Activated CD8-positive, alpha-beta memory T cell treated with anti-CD3 and anti-CD28 coated beads, Interleukin-2, amount 50 U/mL, for 1 hour (primary cell): ENCODE data around the gene FRMPD4.

Source experiments
- DNase-seq: peaks from one replicate; pipeline ENCODE4 v3.0.0-alpha.2; 2020; ENCODE audit errors: extremely low read depth

FRMPD4 gene

DNA sequence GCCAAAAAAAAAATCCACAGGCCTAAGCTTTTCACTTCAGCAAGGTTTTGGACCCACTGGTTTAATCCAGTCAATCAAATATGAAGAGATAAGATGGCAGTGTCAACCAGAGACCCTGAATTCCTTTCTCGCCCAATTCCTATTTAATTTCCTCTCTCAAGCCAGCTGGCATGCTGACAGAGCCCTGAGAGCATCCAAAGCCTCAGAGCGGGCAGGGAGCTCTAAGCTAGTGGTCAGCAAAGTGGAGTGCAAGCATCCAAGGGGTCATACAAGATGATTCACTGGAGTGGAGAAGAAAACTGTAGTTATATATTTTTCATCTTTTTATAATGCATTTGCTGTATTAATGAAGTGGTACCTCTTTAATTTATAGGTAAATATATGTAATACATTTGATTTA lies 615.1 kb downstream of the FRMPD4 start:
- no peak for DNase-seq

DNA sequence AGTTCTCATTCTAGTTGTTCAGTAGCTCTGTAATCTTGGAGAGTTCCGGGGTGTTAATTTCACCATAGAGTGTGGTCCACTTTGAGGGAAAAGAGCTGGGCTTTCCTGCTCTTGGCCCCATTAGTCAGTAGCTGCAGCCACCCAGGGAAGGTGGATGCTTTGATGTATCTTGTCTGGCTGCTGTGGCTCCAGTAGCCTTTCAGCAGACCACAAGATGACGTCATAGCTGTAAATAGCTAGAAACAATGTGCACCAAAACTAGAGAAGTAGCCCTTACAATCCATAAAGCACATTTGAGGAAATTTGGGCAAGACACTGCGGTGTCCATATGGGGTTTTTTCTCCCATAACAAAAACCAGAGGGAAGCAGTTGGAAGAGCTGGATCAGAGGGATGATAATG lies 620.0 kb downstream of the FRMPD4 start:
- DNase-seq = no peak

- no peak for DNase-seq
These were observed 629.6 kb downstream of the FRMPD4 start for GRCh38 chrX:12767856-12768255.

- no peak for DNase-seq
These were observed 630.2 kb downstream of the FRMPD4 start for GRCh38 chrX:12768491-12768890.

- DNase-seq = no peak
These were observed 632.2 kb downstream of the FRMPD4 start for GRCh38 chrX:12770440-12770839.

GRCh38 chrX:12771445-12772069 lies 633.3 kb downstream of the FRMPD4 start:
- DNase-seq = no peak
